ENCODE results near the gene ERICH6. TPM values are rescaled to one million over a fixed set of nuclear protein-coding genes. Genes with fewer than 3 reads are reported as not detected.
A peak's percentile ranks its signal among the peaks of the same experiment; 100 is the strongest.

ERICH6 gene
- total and polyA plus RNA-seq, 10 of the 15 experiments (the other 5 are each of a cell fraction or from before 2014, with no cell fraction given), result 0.04 to 0.40 (median 0.22) TPM; not detected in 6

GRCh38 chr3:150703756-150704344, at the start of gene ERICH6 (continued):
- TF ChIP-seq ATF2 (IDR thresholded peaks at IDR 0.05; ENCODE audit: low read length) (no peak), PAX5 (IDR thresholded peaks at IDR 0.05; ENCODE audit: borderline replicate concordance, low read depth, low read length) (0 out of 2 replicates have a peak, but pooled peaks have one; percentile 14), FOXM1 (IDR thresholded peaks at IDR 0.05; ENCODE audit: low read depth, low read length) (no peak; the same call in 1 of the 2 replicates), RAD51 (IDR thresholded peaks at IDR 0.05) (no peak), EP300 (IDR thresholded peaks at IDR 0.05; ENCODE audit: borderline replicate concordance in 1 of 2, control insufficient read depth in 1 of 2, low read depth in 2 of 2, low read length in 2 of 2) (peak in 1 of 2 experiments; percentile 46; a peak in 1 of 4 replicates), NFXL1 (IDR thresholded peaks at IDR 0.05; ENCODE audit: borderline replicate concordance) (peak; percentile 98; the same call in 1 of the 2 replicates), BRCA1 (IDR thresholded peaks at IDR 0.05; ENCODE audit: low read depth, low read length) (peak; percentile 87), RELB (IDR thresholded peaks at IDR 0.05; ENCODE audit: low read depth) (peak; percentile 93), IRF5 (IDR thresholded peaks at IDR 0.05; ENCODE audit: borderline replicate concordance) (peak; percentile 49), BCL3 (IDR thresholded peaks at IDR 0.05; ENCODE audit: borderline replicate concordance, insufficient read depth, low read depth, low read length, poor library complexity, severe bottlenecking) (no peak), CTCF (IDR thresholded peaks at IDR 0.05 in 2 of 3, conservative IDR thresholded peaks at IDR 0.05 in 1 of 3; ENCODE audit: control insufficient read depth in 2 of 3, extremely low read depth in 1 of 3, insufficient read depth in 1 of 3, low read depth in 3 of 3, low read length in 3 of 3) (peak; percentile 5 to 23 (median 9); a peak in 2 of 6 replicates), GABPA (IDR thresholded peaks at IDR 0.05; ENCODE audit: low read depth) (no peak), YY1 (IDR thresholded peaks at IDR 0.05; ENCODE audit: low read depth, low read length) (peak; percentile 62; the same call in 1 of the 2 replicates), YBX1 (IDR thresholded peaks at IDR 0.05) (no peak), TBL1XR1 (IDR thresholded peaks at IDR 0.05; ENCODE audit: low read depth, low read length) (peak; percentile 33; the same call in 1 of the 2 replicates), CEBPZ (IDR thresholded peaks at IDR 0.05; ENCODE audit: low read depth, low read length) (no peak), RB1 (IDR thresholded peaks at IDR 0.05; ENCODE audit: borderline replicate concordance) (peak; percentile 46; the same call in 1 of the 2 replicates)
